B cell (primary cell): ENCODE results near the gene URB1.

Experiments
- EZH2 ChIP-seq: IDR thresholded peaks from 2 replicates; pipeline ENCODE4 v1.6.1; 2012; ENCODE audit warnings: borderline replicate concordance, low read depth, mild to moderate bottlenecking, moderate library complexity, low read length; ENCODE audit not compliant: insufficient read depth, poor library complexity, severe bottlenecking
- TF ChIP-seq, protein P1 (sequence below): fragments of 200-600 bp; IDR thresholded peaks from one replicate; pipeline ENCODE4 v1.8.0; 2022; ENCODE audit warnings: antibody characterized with exemption, mild to moderate bottlenecking

DNA sequence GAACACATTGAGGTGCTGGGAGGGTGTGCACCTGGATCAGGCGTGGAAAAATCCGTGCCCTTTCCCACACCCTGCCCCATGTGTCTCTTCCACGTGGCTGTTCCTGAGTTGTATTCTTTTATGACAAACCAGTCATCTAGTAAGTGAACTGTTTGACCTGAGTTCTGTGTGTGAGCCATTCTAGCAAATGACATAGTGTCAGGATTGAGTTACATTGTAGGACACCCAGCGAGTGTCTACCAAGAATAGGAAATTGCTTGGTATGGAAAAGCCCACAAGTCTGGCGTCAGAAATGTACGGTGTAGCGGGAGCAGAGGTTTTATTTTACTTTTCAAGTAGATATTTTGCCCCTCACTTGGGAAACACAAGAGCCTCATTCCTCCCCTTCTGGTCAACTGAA lies 95.4 kb downstream of the URB1 start:
- TF ChIP-seq, protein P1, sequence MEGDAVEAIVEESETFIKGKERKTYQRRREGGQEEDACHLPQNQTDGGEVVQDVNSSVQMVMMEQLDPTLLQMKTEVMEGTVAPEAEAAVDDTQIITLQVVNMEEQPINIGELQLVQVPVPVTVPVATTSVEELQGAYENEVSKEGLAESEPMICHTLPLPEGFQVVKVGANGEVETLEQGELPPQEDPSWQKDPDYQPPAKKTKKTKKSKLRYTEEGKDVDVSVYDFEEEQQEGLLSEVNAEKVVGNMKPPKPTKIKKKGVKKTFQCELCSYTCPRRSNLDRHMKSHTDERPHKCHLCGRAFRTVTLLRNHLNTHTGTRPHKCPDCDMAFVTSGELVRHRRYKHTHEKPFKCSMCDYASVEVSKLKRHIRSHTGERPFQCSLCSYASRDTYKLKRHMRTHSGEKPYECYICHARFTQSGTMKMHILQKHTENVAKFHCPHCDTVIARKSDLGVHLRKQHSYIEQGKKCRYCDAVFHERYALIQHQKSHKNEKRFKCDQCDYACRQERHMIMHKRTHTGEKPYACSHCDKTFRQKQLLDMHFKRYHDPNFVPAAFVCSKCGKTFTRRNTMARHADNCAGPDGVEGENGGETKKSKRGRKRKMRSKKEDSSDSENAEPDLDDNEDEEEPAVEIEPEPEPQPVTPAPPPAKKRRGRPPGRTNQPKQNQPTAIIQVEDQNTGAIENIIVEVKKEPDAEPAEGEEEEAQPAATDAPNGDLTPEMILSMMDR: no peak
- no peak for TF ChIP-seq EZH2
